GM13977 (cell line): ENCODE data around the gene ZDHHC14.
"Not testable (repeated sequence)": the region's sequence is repeated elsewhere in the genome, so short reads cannot be mapped to it uniquely, and the experiment has no call there.

Experiments
- DNase-seq: peaks from one replicate; pipeline ENCODE4 v3.0.0; 2012; ENCODE audit warnings: low spot score
- in situ Hi-C: fragments of 300-500 bp; cut with MboI; formaldehyde crosslinking; loops from one replicate; pipeline ENCODE4 v1.12.0; 2022; ENCODE audit warnings: low sequenced_read_pairs, low pct_unique_long_range_greater_than_20kb, mixed read lengths, inconsistent platforms; ENCODE audit not compliant: unreplicated experiment
- TF ChIP-seq, protein P1 (sequence below): IDR thresholded peaks from 2 replicates; pipeline ENCODE4 v1.5.1; 2012; ENCODE audit warnings: mild to moderate bottlenecking, control low read depth; ENCODE audit not compliant: insufficient read depth; ENCODE audit errors: extremely low read depth, missing control alignments

The ZDHHC14 gene

DNA sequence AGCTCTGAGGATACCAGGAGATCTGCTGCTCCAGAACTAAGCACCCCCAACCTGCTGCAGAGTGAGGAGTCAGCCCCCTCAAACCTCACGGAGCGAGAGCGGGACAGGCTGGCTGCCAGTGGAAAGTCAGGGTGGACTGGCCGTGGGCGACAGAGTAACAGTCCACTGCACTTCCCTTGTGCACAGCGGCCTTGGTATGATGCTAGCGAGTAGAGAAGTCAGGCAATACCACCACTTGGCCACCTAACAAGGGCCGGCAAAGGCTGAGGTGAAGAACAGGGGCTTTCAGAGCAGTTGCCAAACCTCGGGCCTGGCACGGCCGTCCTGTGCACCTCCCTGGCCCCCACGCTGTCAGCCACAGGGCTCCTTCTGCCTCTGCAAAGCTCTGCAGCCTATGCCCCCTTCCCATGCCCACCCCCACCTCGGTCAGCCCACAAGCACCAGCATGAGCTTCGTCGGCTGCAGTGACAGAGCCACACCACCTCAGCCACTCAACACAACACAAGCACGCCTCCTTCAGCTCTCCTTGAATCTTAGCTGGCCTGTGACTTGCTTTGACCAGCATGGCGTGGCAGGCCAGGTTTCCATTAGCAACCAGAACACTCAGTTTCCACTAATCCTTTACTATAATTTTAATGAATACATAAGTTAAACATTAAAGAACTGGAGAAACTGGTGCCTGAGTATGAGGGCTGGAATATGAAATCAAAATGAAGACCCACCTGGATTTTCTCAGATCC, 314.5 kb downstream of the ZDHHC14 start:
- DNase-seq = no peak
- in situ Hi-C loops = no loop called here
- TF ChIP-seq, protein P1, sequence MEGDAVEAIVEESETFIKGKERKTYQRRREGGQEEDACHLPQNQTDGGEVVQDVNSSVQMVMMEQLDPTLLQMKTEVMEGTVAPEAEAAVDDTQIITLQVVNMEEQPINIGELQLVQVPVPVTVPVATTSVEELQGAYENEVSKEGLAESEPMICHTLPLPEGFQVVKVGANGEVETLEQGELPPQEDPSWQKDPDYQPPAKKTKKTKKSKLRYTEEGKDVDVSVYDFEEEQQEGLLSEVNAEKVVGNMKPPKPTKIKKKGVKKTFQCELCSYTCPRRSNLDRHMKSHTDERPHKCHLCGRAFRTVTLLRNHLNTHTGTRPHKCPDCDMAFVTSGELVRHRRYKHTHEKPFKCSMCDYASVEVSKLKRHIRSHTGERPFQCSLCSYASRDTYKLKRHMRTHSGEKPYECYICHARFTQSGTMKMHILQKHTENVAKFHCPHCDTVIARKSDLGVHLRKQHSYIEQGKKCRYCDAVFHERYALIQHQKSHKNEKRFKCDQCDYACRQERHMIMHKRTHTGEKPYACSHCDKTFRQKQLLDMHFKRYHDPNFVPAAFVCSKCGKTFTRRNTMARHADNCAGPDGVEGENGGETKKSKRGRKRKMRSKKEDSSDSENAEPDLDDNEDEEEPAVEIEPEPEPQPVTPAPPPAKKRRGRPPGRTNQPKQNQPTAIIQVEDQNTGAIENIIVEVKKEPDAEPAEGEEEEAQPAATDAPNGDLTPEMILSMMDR = no peak

DNA sequence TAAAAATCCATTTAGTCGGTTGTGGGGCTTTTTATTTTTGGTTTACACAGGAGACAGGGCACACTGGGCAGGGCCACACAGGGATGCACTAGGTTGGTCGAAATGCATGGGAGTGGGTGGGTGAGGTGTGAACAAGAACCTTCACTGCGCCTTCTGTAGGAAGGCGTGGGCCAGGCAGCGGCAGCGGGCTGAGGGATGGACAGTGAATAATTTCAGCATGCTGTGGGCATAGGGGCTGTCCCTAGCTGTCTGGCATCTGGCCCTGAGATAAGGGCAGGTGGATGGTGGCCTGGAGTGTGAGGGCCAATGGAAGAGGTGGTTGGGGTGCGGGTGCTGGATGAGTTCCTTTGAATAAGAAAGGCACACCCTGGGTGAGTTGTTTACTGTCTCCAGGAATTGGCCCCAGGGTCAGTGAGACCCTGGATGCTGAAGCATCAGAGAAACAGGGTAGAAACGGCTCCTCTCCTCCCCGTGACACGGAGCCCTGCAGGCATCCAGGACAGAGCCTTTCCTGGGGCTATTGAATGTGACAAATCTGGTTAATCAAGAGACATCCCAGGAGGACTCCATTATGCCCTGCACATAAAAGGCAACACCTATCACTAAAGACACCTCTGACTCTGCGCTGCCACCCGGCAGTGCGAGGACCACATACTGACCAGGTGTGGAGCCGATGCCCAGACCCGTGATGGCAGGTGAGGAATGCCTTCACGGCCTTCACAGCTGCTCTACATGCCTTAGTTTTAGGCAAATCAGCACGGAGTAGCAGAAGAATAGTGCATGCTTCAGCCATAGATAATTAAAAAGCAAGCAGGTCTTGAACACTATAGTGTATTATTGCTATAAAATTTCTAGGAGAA, 319.0 kb downstream of the ZDHHC14 start:
- DNase-seq = no peak
- in situ Hi-C loops = no loop called here
- TF ChIP-seq, protein P1 = no peak

DNA sequence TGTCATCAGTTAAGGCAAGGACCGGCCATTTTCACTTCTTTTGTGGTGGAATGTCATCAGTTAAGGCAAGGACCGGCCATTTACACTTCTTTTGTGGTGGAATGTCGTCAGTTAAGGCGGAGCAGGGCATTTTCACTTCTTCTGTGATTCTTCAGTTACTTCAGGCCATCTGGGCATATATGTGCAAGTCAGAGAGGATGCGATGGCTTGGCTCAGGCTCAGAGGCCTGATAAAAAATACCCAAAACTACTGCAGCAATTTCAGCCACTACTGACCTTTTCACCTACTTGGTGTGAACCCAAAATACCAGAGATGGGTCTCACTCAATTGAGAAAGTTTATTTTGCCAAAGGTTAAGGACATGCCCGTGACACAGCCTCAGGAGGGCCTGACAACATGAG, 325.4 kb downstream of the ZDHHC14 start:
- in situ Hi-C loops, DNase-seq: not testable (repeated sequence)

DNA sequence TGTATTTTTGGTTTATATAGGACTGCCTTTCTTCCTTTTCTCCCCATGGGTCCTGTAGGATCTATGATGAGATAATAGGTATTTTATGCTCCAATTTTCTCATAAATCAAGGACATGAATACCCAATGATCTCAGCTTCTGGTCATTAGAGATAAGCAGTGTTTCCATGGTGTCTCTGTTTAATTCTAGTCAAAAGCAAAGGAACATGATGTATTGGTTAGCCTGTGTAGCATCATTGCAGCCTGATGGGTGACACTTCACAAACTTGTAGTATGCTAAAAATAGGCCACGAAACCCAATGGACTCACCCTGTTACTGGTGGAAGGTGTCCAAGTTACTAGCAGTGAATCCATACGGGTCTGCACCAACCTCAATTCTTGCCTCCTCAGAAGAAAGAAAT, 325.9 kb downstream of the ZDHHC14 start:
- no peak for DNase-seq

DNA sequence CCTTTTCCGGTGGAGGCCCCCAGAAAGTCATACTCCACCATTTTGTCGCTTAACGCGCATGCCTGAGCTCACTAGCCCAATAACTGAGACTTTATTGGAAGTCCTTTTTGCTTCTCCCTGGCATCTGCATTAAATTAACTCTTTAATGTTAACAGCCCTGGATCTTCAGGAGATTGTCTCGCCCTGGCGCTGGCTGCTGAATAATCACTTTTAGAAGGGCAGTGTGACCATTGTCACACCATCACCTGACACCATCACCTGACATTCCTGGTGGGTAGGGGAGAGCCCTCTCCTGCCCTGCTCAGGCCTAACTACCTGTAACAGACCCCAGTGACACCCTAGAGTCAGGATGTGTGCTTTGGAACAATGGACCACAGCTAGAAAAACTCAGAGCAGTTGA, 326.6 kb downstream of the ZDHHC14 start:
- in situ Hi-C loops = no loop called here
- no peak for DNase-seq
- TF ChIP-seq, protein P1 = no peak

More for the DNA sequence above, 325.9 kb downstream of the ZDHHC14 start:
- in situ Hi-C loops = no loop called here
- TF ChIP-seq, protein P1 = no peak

DNA sequence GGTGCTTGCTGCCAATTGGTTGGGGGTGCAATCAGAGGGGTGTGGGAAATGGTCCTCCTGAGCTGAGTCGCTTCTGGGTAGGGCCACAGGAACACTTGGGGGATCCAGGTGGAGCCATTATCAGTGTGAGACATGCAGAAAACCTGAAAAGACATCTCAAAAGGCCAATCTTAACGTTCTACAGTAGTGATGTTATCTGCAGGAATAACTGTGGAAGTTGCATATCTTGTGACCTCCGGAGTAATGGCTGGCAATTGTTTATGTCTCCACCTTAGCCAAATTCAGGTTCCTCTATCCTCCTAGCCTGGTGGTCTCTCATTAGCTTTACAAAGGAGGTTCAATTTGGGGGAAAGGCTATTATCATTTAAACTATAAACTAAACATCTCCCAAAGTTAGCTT, 327.2 kb downstream of the ZDHHC14 start:
- TF ChIP-seq, protein P1 = no peak
- DNase-seq = no peak
- in situ Hi-C loops = no loop called here

DNA sequence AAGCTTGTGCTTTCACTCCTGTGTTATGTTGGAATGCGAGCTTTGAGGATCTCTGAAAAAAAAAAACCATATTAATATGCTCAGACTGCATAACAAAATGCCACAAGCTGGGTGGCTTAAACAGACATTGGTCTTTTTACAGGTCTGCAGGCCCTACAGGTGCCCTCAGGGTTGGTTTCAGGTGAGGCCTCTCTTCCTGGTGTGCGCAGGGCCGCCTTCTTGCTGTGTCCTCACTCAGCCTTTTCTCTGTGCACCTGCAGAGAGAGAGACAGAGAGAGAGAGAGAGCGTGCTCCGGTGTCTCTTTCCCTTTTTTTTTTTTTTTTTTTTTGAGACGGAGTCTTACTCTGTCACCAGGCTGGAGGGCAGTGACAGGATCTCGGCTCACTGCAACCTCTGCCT, 327.9 kb downstream of the ZDHHC14 start:
- TF ChIP-seq, protein P1 = no peak
- in situ Hi-C loops = no loop called here

More for the DNA sequence above, 327.9 kb downstream of the ZDHHC14 start:
- no peak for DNase-seq
